ENCODE data around the gene RFK.
A peak's percentile ranks its signal among the peaks of the same experiment; 100 is the strongest.
"Not testable (repeated sequence)": the region's sequence is repeated elsewhere in the genome, so short reads cannot be mapped to it uniquely, and the experiment has no call there.

RFK gene

GRCh38 chr9:76369583-76369982 lies 24.6 kb downstream of the RFK start:
- peak; percentile 83 for DNase-seq

DNA sequence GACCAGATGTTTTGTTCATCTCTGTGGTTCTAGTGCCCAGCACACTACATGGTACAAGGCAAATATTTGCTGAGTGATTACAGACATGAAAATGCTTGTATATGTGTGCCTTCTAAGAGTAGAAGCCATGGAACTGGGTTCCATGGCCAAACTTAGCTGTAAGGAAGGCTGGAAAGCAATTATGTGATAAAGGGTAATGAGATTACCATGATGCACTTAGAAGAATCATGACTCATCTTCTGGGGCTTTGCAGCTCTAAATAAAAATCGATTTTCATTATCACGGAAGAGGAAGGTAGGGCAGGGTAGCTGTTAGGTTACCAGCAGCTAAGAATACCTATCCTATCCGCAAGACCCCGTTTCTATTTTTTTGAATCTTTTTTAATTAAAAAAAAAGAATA lies 28.0 kb downstream of the RFK start:
- DNase-seq, result no peak

GRCh38 chr9:76365028-76365427 lies 29.2 kb downstream of the RFK start:
- no peak for DNase-seq

GRCh38 chr9:76363032-76363395 lies 31.2 kb downstream of the RFK start:
- no peak for DNase-seq

DNA sequence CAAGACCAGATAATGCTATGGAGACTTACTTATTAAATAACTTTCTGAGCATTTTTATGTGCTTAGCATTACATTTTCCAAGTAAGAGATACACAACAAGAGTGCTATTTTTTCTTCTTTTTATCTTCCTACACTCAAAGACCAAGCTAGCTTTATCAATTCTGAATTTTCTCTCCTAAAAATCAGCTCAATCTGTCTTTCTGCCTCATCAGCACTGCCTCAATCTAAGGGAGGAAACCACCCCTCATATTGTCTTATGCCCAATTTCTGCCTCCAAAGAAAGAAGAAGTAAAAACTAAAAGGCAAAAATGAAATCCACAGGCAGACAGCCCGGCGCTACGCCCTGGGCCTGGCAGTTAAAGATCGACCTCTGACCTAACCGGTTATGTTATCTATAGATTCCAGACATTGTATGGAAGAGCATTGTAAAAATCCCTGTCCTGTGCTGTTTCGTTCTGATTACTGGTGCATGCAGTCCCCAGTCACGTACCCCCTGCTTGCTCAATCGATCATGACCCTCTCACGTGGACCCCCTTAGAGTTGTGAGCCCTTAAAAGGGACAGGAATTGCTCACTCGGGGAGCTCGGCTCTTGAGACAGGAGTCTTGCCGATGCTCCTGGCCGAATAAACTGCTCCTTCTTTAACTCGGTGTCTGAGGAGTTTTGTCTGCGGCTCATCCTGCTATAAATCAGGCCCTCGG lies 31.7 kb downstream of the RFK start:
- not testable (repeated sequence) for DNase-seq

- no peak for DNase-seq
Measured at GRCh38 chr9:76359766-76360165, 34.5 kb downstream of the RFK start.

GRCh38 chr9:76359365-76359764 lies 34.9 kb downstream of the RFK start:
- DNase-seq, result no peak

- DNase-seq, result no peak
Measured at GRCh38 chr9:76358628-76359280, 35.5 kb downstream of the RFK start.

GRCh38 chr9:76357555-76357954 lies 36.7 kb downstream of the RFK start:
- no peak for DNase-seq

DNA sequence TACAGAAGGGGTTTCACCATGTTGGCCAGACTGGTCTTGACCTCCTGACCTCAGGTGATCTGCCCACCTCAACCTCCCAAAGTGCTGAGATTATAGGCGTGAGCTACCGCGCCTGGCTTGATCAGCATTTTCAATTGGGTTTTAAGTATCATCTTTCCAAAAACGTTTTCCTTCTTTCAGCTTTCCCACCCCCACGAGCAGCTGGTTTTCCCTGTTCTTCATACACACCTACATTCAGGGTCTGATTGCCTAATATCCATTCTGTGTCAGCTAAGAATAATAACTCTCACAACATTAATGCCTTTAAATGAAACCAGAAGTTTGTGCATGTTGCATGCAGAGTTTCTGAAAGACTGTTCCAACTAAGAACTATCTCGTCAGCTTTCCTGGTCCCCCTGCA lies 38.3 kb downstream of the RFK start:
- DNase-seq, result no peak

GRCh38 chr9:76354221-76354620 lies 40.0 kb downstream of the RFK start:
- DNase-seq, result no peak

DNA sequence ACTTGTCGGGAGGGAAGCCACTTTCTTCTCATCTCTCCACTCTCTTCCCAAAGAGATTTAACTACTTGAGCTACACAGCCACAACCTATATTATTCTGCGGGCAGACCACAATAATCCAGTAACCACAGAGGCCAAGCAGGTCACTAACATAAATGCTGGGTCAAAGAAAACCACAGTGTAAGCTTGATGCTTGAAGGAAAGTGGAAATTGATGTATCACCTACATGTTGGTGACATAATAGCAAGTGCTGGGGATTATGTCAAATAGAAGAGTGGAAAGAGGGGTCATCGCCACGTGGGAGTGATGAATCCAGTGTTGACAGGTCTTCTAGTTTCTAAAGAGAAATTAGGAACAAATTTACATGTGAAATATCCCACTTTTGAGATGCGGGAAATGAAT lies 40.9 kb downstream of the RFK start:
- DNase-seq, result no peak

DNA sequence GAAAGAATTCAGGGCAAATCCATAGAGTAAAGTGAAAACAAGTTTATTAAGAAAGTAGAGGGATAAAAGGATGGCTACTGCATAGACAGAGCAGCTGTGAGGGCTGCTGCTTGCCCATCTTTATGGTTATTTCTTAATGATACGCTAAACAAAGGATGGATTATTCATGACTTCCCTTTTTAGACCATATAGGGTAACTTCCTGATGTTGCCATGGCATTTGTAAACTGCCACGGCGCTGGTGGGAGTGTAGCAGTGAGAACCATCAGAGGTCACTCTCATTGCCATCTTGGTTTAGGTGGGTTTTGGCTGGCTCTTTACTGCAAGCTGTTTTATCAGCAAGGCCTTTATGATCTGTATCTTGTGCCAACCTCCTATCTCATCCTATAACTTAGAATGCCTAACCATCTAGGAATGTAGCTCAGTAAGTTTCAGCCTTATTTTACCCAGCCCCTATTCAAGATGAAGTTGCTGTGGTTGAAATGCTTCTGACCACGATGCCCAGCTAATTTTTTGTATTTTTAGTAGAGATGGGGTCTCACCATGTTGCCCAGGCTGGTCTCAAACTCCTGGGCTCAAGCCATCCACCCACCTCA lies 42.1 kb downstream of the RFK start:
- no peak for DNase-seq

DNA sequence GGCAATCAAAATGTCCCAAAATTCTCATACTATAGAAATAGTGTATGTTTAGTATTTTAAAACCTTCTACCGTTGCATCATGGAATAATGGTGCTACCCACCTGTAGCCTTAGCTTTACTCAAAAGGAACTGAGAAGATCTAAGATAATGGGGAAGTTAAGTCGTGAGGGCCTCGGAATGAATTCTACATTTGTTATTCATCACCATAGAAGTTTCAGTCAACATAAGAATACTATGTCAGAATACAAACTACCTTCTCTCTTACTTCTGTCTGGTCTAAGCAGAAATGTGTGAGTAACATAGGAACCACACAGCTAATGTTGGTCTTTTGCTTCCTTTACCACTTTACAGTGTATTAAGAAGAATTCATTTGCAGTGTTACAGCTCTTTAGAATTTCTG lies 43.2 kb downstream of the RFK start:
- no peak for DNase-seq

- no peak for DNase-seq
Measured at GRCh38 chr9:76349865-76350264, 44.4 kb downstream of the RFK start.

- DNase-seq, result no peak
Measured at GRCh38 chr9:76342858-76343257, 51.4 kb downstream of the RFK start.

- no peak for DNase-seq
Measured at GRCh38 chr9:76342201-76342600, 52.0 kb downstream of the RFK start.

DNA sequence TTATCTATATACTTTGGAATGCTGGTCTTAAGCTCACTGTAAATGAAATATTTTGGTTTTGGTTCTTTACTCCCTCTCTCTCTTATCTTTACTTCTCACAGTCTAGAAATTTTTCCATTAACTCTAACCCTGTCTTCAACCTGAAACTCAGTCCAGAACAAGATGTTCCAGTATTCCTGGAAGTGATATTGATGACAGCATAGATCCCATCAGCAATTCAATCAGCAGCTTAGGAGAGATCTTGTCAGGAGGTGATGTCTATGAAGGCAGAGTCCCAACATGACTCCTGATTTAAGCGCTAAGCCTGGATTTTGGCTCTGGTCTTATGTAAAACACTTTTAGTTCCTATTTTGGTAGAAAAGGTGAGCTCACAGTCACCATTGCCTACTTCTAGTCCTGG lies 52.6 kb downstream of the RFK start:
- no peak for DNase-seq

DNA sequence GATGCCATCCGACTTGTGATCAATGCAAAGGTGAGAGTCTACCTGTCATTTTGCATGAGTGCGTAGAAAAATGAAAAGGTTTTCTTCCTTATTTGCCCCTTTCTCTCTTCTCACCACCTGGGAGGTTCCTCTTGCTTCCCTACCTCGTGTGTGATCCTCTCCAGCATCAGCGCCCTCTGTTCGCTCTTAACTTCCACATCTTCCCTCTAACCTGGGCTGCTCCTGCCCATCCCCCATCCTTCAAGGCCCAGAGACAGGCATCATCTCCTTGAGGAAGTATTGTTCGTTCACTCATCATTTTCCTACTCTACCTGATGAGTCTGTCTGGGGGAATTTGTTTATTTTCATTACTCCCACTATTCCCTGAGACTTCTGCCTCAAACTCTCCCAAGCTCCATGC lies 55.8 kb downstream of the RFK start:
- no peak for DNase-seq

DNA sequence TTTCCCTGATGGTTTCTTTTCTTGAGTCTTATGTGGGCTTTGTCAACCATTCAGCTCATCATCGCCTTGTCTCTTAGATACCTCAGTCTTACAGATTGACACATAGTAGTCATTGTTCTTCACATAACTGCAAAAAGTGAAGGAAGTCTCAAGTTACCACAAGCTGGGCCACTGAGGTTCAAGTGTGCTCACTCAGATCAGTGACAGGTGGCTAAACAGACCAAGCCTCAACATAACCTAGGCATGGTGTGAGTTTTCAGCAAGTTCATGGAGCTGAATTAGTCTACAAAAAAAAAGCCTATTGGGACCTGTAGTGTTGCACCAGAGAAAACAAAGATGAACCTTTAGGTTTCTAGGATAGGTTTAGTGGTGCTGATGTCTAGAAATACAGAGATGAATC lies 58.2 kb downstream of the RFK start:
- DNase-seq, result no peak

All from DMS79 (cell line).